ENCODE results near the gene HBS1L. TPM values are rescaled to one million over a fixed set of nuclear protein-coding genes. Genes with fewer than 3 reads are reported as not detected.

Gene HBS1L
- total RNA-seq, 1 donor from 2014 or later = 41.7 TPM

DNA sequence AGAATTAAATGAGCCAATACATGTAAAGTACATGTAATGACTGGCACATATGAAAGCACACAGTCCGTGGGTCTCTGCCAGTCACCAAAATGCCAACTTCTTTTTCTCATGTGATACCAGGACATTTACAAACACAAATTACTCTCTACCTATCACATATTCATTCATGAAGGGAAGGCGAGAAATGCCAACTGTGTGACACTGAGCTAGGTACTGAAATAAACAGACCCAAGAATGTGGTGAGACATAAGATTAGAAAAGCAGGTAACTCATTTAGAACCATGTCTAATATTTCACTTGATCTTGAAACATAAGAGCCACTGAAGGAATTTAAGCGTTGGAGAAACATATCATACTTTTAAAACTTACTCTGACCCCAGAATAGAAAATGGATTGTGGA lies 41.4 kb downstream of the HBS1L start:
- no peak for DNase-seq (ENCODE audit: extremely low spot score in 2 of 2)
- intact Hi-C loops (cut with DNase I) = no loop called here
- TF ChIP-seq POLR2A (IDR thresholded peaks at IDR 0.05) (no peak), POLR2AphosphoS5 (IDR thresholded peaks at IDR 0.05; ENCODE audit: insufficient read depth in 1 of 2, low read depth in 1 of 2) (no peak)
- TF ChIP-seq, protein P1, sequence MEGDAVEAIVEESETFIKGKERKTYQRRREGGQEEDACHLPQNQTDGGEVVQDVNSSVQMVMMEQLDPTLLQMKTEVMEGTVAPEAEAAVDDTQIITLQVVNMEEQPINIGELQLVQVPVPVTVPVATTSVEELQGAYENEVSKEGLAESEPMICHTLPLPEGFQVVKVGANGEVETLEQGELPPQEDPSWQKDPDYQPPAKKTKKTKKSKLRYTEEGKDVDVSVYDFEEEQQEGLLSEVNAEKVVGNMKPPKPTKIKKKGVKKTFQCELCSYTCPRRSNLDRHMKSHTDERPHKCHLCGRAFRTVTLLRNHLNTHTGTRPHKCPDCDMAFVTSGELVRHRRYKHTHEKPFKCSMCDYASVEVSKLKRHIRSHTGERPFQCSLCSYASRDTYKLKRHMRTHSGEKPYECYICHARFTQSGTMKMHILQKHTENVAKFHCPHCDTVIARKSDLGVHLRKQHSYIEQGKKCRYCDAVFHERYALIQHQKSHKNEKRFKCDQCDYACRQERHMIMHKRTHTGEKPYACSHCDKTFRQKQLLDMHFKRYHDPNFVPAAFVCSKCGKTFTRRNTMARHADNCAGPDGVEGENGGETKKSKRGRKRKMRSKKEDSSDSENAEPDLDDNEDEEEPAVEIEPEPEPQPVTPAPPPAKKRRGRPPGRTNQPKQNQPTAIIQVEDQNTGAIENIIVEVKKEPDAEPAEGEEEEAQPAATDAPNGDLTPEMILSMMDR (IDR thresholded peaks at IDR 0.05) = no peak
- Histone ChIP-seq H3K27ac (no peak overlapping the region), H3K27me3 (no peaks in the 10 kb centered on the region), H3K9me3 (no peaks in the 10 kb centered on the region), H3K36me3 (no peaks in the 10 kb centered on the region), H3K4me3 (no peak overlapping the region), H3K4me1 (no peaks in the 10 kb centered on the region)

DNA sequence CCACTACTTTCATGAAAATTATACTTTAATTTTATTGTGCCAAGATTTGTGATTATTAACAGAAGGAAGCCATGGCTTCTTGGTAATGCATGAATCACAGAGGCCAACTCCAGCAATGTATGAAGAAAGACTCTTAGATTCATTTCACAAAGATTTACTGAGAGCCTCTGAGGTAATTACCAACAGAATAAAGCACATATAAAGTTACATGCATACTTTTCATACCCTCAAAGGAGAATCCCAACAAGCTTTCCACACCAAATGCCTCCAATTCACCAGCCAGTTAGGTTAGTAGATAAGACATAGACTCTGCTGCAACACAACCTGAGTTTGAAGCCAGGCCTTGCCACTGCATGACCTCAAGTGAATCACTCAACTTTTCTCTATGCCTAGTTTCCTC lies 41.9 kb downstream of the HBS1L start:
- intact Hi-C loops (cut with DNase I) = no loop called here
- TF ChIP-seq, protein P1 (IDR thresholded peaks at IDR 0.05) = no peak
- TF ChIP-seq POLR2A (IDR thresholded peaks at IDR 0.05) (no peak), POLR2AphosphoS5 (IDR thresholded peaks at IDR 0.05; ENCODE audit: insufficient read depth in 1 of 2, low read depth in 1 of 2) (no peak)
- H3K36me3 ChIP-seq = no peaks in the 10 kb centered on the region
- no peak overlapping the region for H3K27ac ChIP-seq
- H3K27me3 ChIP-seq = no peaks in the 10 kb centered on the region
- H3K4me1 ChIP-seq = no peaks in the 10 kb centered on the region
- DNase-seq (ENCODE audit: extremely low spot score in 2 of 2) = no peak
- H3K9me3 ChIP-seq = no peaks in the 10 kb centered on the region
- H3K4me3 ChIP-seq = no peak overlapping the region

DNA sequence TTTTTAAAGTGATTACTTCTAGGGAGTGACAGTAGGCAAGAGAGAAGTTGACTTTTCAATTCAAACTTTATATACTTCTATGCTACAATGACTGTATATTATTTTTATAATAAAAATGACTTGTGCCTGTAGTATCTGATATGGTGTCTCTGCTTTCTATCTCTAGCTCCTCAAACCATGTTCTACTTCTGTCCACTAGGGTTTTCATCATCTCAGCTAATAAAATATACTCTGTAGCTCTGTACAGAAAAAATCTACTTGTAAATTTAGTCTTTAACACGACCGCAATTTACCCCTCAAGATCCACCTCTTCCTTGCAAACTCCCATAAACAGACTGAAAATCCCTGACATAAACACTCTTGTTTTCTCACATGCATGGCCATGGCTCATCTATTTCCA lies 42.3 kb downstream of the HBS1L start:
- H3K9me3 ChIP-seq = no peaks in the 10 kb centered on the region
- DNase-seq (ENCODE audit: extremely low spot score in 2 of 2) = no peak
- H3K36me3 ChIP-seq = no peaks in the 10 kb centered on the region
- H3K4me3 ChIP-seq = no peak overlapping the region
- H3K27ac ChIP-seq = no peak overlapping the region
- intact Hi-C loops (cut with DNase I) = no loop called here
- no peak for TF ChIP-seq POLR2A (IDR thresholded peaks at IDR 0.05)
- TF ChIP-seq, protein P1 (IDR thresholded peaks at IDR 0.05) = no peak
- no peaks in the 10 kb centered on the region for H3K4me1 ChIP-seq
- no peaks in the 10 kb centered on the region for H3K27me3 ChIP-seq

DNA sequence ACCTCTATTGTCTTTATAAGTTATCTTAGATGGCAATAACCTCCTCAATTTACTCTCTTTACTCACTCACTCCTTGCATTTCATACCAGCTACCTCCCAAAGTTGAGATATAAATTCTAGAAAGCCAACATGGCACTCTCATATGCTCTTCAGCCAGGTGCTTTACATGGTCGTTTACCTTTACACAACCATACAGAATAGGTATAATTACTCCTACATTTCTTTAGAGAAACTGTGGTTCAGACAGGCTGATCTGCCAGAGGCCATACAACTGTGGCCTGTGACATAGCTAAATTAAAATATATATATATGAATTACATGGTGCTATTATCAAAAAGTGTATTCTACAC lies 45.7 kb downstream of the HBS1L start:
- Histone ChIP-seq H3K27me3 (no peaks in the 10 kb centered on the region), H3K4me3 (no peak overlapping the region), H3K36me3 (no peaks in the 10 kb centered on the region), H3K27ac (no peak overlapping the region), H3K4me1 (no peaks in the 10 kb centered on the region), H3K9me3 (no peaks in the 10 kb centered on the region)
- intact Hi-C loops (cut with DNase I) = no loop called here
- TF ChIP-seq POLR2AphosphoS5 (IDR thresholded peaks at IDR 0.05; ENCODE audit: insufficient read depth in 1 of 2, low read depth in 1 of 2) = no peak
- TF ChIP-seq, protein P1 (IDR thresholded peaks at IDR 0.05) = no peak
- TF ChIP-seq POLR2A (IDR thresholded peaks at IDR 0.05) = no peak
- DNase-seq (ENCODE audit: extremely low spot score in 2 of 2) = no peak

DNA sequence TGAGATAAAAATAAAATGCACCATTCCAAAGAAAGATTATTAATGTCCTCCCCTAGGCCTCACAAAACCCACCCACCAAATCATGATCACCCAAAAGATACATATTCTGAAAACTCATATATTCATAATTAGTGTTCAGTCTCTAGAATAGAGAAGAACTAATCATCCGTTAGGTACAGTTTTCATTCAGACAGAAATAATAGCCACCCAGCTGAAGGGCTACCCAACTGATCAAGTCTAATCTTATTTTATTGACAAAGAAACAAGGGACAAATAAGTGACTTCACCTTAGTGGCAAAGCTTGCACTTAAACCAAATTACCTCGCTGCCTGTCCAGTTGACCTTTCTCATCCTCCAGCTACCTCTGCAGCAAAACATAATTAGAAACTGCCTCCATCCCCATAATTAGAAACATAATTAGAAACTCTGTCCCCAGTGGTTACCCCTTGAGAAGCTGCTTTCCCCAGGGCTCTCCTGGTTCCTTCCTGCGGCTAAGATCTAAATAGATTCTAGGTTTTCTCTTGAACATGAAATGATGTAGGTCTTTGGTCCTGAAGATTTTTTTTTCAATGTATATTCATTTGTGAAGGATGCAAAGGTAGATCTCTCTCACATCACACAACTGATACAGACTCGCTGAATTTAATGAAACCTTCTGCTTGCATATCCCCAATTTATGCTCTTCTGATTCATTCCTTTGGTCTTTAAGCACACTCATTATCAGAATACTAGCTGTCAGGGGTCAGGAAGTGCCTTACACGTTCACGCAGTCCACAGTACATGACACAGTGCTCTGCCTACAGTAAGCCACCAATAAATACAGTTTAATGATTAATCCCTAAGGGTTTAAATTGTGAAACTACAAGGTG lies 46.3 kb downstream of the HBS1L start:
- no peak for DNase-seq (ENCODE audit: extremely low spot score in 2 of 2)
- H3K4me3 ChIP-seq = no peak overlapping the region
- intact Hi-C loops (cut with DNase I) = no loop called here

More for the DNA sequence above, 46.3 kb downstream of the HBS1L start:
- H3K27me3 ChIP-seq = no peaks in the 10 kb centered on the region
- H3K27ac ChIP-seq = no peak overlapping the region
- H3K36me3 ChIP-seq = no peaks in the 10 kb centered on the region
- no peak for TF ChIP-seq POLR2A (IDR thresholded peaks at IDR 0.05)
- TF ChIP-seq POLR2AphosphoS5 (IDR thresholded peaks at IDR 0.05; ENCODE audit: insufficient read depth in 1 of 2, low read depth in 1 of 2) = no peak
- TF ChIP-seq, protein P1 (IDR thresholded peaks at IDR 0.05) = no peak
- H3K4me1 ChIP-seq = no peaks in the 10 kb centered on the region
- H3K9me3 ChIP-seq = no peaks in the 10 kb centered on the region
